ENCODE results near the gene CEBPA. TPM values are rescaled to one million over a fixed set of nuclear protein-coding genes. Genes with fewer than 3 reads are reported as not detected.
"Not testable (repeated sequence)": the region's sequence is repeated elsewhere in the genome, so short reads cannot be mapped to it uniquely, and the experiment has no call there.

CEBPA gene
- total RNA-seq, 1 experiment from 2014 or later: 1.2 TPM

DNA sequence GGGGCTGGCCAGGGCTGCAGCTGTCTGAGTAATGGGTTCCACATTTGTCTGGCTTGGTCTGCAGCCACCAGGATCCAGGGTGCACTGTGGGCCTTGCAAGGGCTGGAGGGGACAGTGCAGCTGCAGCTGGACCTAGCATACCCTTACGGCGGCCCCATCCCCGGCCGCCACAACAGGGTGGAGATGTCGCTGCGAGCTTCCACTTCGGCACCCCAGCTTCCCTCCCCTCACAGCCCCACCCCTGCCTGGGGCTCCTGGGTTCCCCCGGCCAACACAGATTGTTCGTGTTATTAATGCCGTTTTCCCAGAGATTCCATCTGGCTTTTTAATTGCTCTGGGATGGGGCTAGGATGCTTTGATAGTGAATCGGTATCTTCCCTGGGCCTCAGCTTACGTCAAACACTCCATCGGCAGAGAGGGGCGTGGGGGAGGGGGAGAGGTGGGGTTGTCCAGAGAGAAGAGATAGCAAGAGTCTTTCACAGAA, 5.8 kb downstream of the CEBPA start:
- BruUV-seq (replicated peaks): no TSS peak
- no peak for DNase-seq
- no peak overlapping the region for H3K27ac Mint-ChIP-seq (ENCODE audit: unreplicated experiment)
- H3K9me3 Mint-ChIP-seq (ENCODE audit: low read depth, unreplicated experiment): no peaks in the 10 kb centered on the region
- TF ChIP-seq CTCF (IDR thresholded peaks at IDR 0.05; ENCODE audit: unreplicated experiment): no peak
- peaks cover 2% of the 10 kb centered on the region for H3K4me1 Mint-ChIP-seq (ENCODE audit: low read depth, unreplicated experiment)
- no peak overlapping the region for H3K4me3 Mint-ChIP-seq (ENCODE audit: low read depth, unreplicated experiment)
- H3K36me3 Mint-ChIP-seq (ENCODE audit: insufficient read depth, unreplicated experiment): peaks cover 9% of the 10 kb centered on the region
- peaks cover 59% of the 10 kb centered on the region for H3K27me3 Mint-ChIP-seq (ENCODE audit: unreplicated experiment)
- CTCF ChIA-PET: no interaction called here
- intact Hi-C loops (cut with micrococcal nuclease; ENCODE audit: unreplicated experiment): no loop called here

GRCh38 chr19:33295621-33296487, 6.5 kb downstream of the CEBPA start:
- BruUV-seq (replicated peaks): no TSS peak
- no peak overlapping the region for H3K4me3 Mint-ChIP-seq (ENCODE audit: low read depth, unreplicated experiment)
- TF ChIP-seq CTCF (IDR thresholded peaks at IDR 0.05; ENCODE audit: unreplicated experiment): no peak
- H3K27me3 Mint-ChIP-seq (ENCODE audit: unreplicated experiment): peaks cover 54% of the 10 kb centered on the region
- peaks cover 4% of the 10 kb centered on the region for H3K36me3 Mint-ChIP-seq (ENCODE audit: insufficient read depth, unreplicated experiment)
- H3K27ac Mint-ChIP-seq (ENCODE audit: unreplicated experiment): no peak overlapping the region
- DNase-seq: no peak
- peaks cover 9% of the 10 kb centered on the region for H3K4me1 Mint-ChIP-seq (ENCODE audit: low read depth, unreplicated experiment)
- no peaks in the 10 kb centered on the region for H3K9me3 Mint-ChIP-seq (ENCODE audit: low read depth, unreplicated experiment)
- CTCF ChIA-PET: no interaction called here
- intact Hi-C loops (cut with micrococcal nuclease; ENCODE audit: unreplicated experiment): no loop called here

DNA sequence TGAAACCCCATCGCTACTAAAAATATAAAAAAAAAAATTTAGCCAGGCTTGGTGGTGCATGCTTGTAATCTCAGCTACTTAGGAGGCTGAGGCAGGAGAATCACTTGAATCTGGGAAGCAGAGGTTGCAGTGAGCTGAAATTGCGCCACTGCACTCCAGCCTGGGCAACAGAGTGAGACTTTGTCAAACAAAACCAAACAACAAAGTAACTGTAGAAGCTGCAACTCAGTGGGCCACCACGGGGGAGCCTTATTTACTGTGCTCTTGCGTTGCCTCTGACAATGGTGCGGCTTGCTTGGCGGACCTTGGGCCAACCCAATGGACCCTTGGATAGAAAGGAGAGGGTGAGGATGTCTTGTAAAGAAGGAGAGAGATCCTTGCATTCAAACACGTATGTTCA, 7.3 kb downstream of the CEBPA start:
- H3K4me3 Mint-ChIP-seq (ENCODE audit: low read depth, unreplicated experiment); BruUV-seq (replicated peaks); H3K36me3 Mint-ChIP-seq (ENCODE audit: insufficient read depth, unreplicated experiment); H3K9me3 Mint-ChIP-seq (ENCODE audit: low read depth, unreplicated experiment); intact Hi-C loops (cut with micrococcal nuclease; ENCODE audit: unreplicated experiment); H3K27ac Mint-ChIP-seq (ENCODE audit: unreplicated experiment); DNase-seq: not testable (repeated sequence)
- CTCF ChIA-PET: interaction anchor here (1.0 kb wide), 1 partner anchor 20 kb away, joined by 4 read pairs; no protein-coding TSS in a partner anchor
- Mint-ChIP-seq H3K27me3 (ENCODE audit: unreplicated experiment) (peaks cover 46% of the 10 kb centered on the region), H3K4me1 (ENCODE audit: low read depth, unreplicated experiment) (peaks cover 13% of the 10 kb centered on the region)

- TF ChIP-seq CTCF (IDR thresholded peaks at IDR 0.05; ENCODE audit: unreplicated experiment): no peak
- no peaks in the 10 kb centered on the region for H3K9me3 Mint-ChIP-seq (ENCODE audit: low read depth, unreplicated experiment)
- H3K4me3 Mint-ChIP-seq (ENCODE audit: low read depth, unreplicated experiment): no peak overlapping the region
- BruUV-seq (replicated peaks): no TSS peak
- CTCF ChIA-PET: interaction anchor here (0.7 to 1.0 kb wide), 2 partner anchors 13 to 19 kb away, joined by 3 to 4 read pairs; no protein-coding TSS in a partner anchor
- no peaks in the 10 kb centered on the region for H3K36me3 Mint-ChIP-seq (ENCODE audit: insufficient read depth, unreplicated experiment)
- intact Hi-C loops (cut with micrococcal nuclease; ENCODE audit: unreplicated experiment): no loop called here
- H3K27ac Mint-ChIP-seq (ENCODE audit: unreplicated experiment): no peak overlapping the region
- H3K27me3 Mint-ChIP-seq (ENCODE audit: unreplicated experiment): peaks cover 42% of the 10 kb centered on the region
- H3K4me1 Mint-ChIP-seq (ENCODE audit: low read depth, unreplicated experiment): peaks cover 13% of the 10 kb centered on the region
- no peak for DNase-seq
Observed at GRCh38 chr19:33294058-33294798, 8.1 kb downstream of the CEBPA start.
